Tibial artery (tissue), 4 donors: Measurements from ENCODE around the gene NPC1L1.

Experiments
- DNase-seq, 2 donors: peaks; one replicate each; pipeline ENCODE4 v3.0.0-alpha.2; 2019
- H3K27ac ChIP-seq, 2 donors: fragments of 200-600 bp; sonication (generic) in 1 of 2; 1 replicate in 1 of 2; 2 replicates in 1 of 2; pipeline ENCODE4 v1.5.1; 2018 to 2019; ENCODE audit warnings: mild to moderate bottlenecking in 1 of 2
- H3K27me3 ChIP-seq, 2 donors: fragments of 200-600 bp; sonication (generic) in 1 of 2; one replicate each; pipeline versions ENCODE4 v1.5.1 to v1.6.0; 2016 to 2019
- H3K36me3 ChIP-seq, 3 donors: fragments of 200-600 bp; sonication (generic) in 2 of 3; one replicate each; pipeline ENCODE4 v1.5.1; 2016 to 2019; ENCODE audit warnings: mild to moderate bottlenecking in 2 of 3
- H3K4me1 ChIP-seq, 4 donors: fragments of 200-600 bp; sonication (generic) in 2 of 4; 1 replicate in 3 of 4; 2 replicates in 1 of 4; pipeline ENCODE4 v1.5.1; 2016 to 2019
- H3K4me3 ChIP-seq, 2 donors: fragments of 200-600 bp; sonication (generic) in 1 of 2; 1 replicate in 1 of 2; 2 replicates in 1 of 2; pipeline ENCODE4 v1.5.1; 2018 to 2019; ENCODE audit warnings: mild to moderate bottlenecking in 2 of 2
- H3K9me3 ChIP-seq, 3 donors: fragments of 200-600 bp; sonication (generic) in 1 of 3; one replicate each; pipeline ENCODE4 v1.5.1; 2016 to 2019
- CTCF ChIP-seq, 2 experiments: fragments of 200-600 bp in 1 of 2; fragments of 450-650 bp in 1 of 2; IDR thresholded peaks; one replicate each; pipeline ENCODE4 v1.5.1; 2017 to 2019; ENCODE audit warnings: antibody characterized with exemption in 2 of 2, mild to moderate bottlenecking in 1 of 2, moderate library complexity in 1 of 2
- intact Hi-C: fragments of 100-400 bp; cut with DNase I; formaldehyde crosslinking; loops from one replicate; pipeline ENCODE4 v1.15.0; 2023; ENCODE audit warnings: low total_unique reads

The NPC1L1 gene

GRCh38 chr7:44519546-44519945 lies 21.6 kb downstream of the NPC1L1 start:
- H3K9me3 ChIP-seq = peaks cover 0 to 4% (median 0%) of the 10 kb centered on the region in 3 donors
- H3K27me3 ChIP-seq = no peaks in the 10 kb centered on the region
- TF ChIP-seq CTCF (IDR thresholded peaks at IDR 0.05) = no peak
- intact Hi-C loops = no loop called here
- no peaks in the 10 kb centered on the region for H3K4me1 ChIP-seq
- no peak overlapping the region for H3K4me3 ChIP-seq
- no peak overlapping the region for H3K27ac ChIP-seq
- DNase-seq = no peak
- H3K36me3 ChIP-seq = peaks cover 0 to 27% (median 0%) of the 10 kb centered on the region in 3 donors

GRCh38 chr7:44518761-44519160 lies 22.4 kb downstream of the NPC1L1 start:
- Histone ChIP-seq H3K4me3 (no peak overlapping the region), H3K27me3 (no peaks in the 10 kb centered on the region), H3K4me1 (no peaks in the 10 kb centered on the region), H3K9me3 (no peaks in the 10 kb centered on the region), H3K36me3 (peaks cover 0 to 30% (median 0%) of the 10 kb centered on the region in 3 donors), H3K27ac (no peak overlapping the region)
- intact Hi-C loops = no loop called here
- DNase-seq = no peak
- TF ChIP-seq CTCF (IDR thresholded peaks at IDR 0.05) = no peak

GRCh38 chr7:44517175-44517574 lies 24.0 kb downstream of the NPC1L1 start:
- no peak for DNase-seq
- TF ChIP-seq CTCF (IDR thresholded peaks at IDR 0.05) = no peak

GRCh38 chr7:44515590-44516268 lies 25.4 kb downstream of the NPC1L1 start:
- no peak overlapping the region for H3K4me3 ChIP-seq
- H3K27ac ChIP-seq = no peak overlapping the region
- intact Hi-C loops = no loop called here
- no peaks in the 10 kb centered on the region for H3K4me1 ChIP-seq
- no peak for TF ChIP-seq CTCF (IDR thresholded peaks at IDR 0.05)
- H3K9me3 ChIP-seq = no peaks in the 10 kb centered on the region
- H3K27me3 ChIP-seq = no peaks in the 10 kb centered on the region
- DNase-seq = no peak
- H3K36me3 ChIP-seq = peaks cover 0 to 31% (median 0%) of the 10 kb centered on the region in 3 donors

More at GRCh38 chr7:44517175-44517574, 24.0 kb downstream of the NPC1L1 start:
- Histone ChIP-seq H3K4me1 (no peaks in the 10 kb centered on the region), H3K9me3 (no peaks in the 10 kb centered on the region), H3K27me3 (no peaks in the 10 kb centered on the region), H3K36me3 (peaks cover 0 to 37% (median 0%) of the 10 kb centered on the region in 3 donors), H3K4me3 (no peak overlapping the region), H3K27ac (no peak overlapping the region)
- intact Hi-C loops = no loop called here

- Histone ChIP-seq H3K9me3 (no peaks in the 10 kb centered on the region), H3K36me3 (peaks cover 0 to 27% (median 0%) of the 10 kb centered on the region in 3 donors), H3K27ac (no peak overlapping the region), H3K4me3 (no peak overlapping the region), H3K27me3 (peaks cover 0 to 4% of the 10 kb centered on the region in 2 donors), H3K4me1 (no peaks in the 10 kb centered on the region)
- TF ChIP-seq CTCF (IDR thresholded peaks at IDR 0.05) = no peak
- DNase-seq = no peak
- intact Hi-C loops = no loop called here
Measured at GRCh38 chr7:44512736-44513135, 28.4 kb downstream of the NPC1L1 start.
